GM19193 (cell line): ENCODE measurements around the gene KRTAP10-1.

ENCODE experiments used
- POLR2A ChIP-seq: IDR thresholded peaks from 4 replicates; pipeline ENCODE4 v1.6.1; 2011; ENCODE audit not compliant: insufficient read depth, insufficient read length; ENCODE audit errors: extremely low read depth

The KRTAP10-1 gene

GRCh38 chr21:44512496-44513388, 27.3 kb downstream of the KRTAP10-1 start:
- no peak for TF ChIP-seq POLR2A

- no peak for TF ChIP-seq POLR2A
These were observed 28.1 kb downstream of the KRTAP10-1 start for GRCh38 chr21:44511938-44512275.

- no peak for TF ChIP-seq POLR2A
These were observed 28.6 kb downstream of the KRTAP10-1 start for GRCh38 chr21:44511219-44511937.

GRCh38 chr21:44510508-44511218, 29.3 kb downstream of the KRTAP10-1 start:
- no peak for TF ChIP-seq POLR2A

- TF ChIP-seq POLR2A: no peak
These were observed 29.9 kb downstream of the KRTAP10-1 start for GRCh38 chr21:44510109-44510507.

GRCh38 chr21:44509539-44509938, 30.5 kb downstream of the KRTAP10-1 start:
- no peak for TF ChIP-seq POLR2A

- TF ChIP-seq POLR2A: no peak
These were observed 31.1 kb downstream of the KRTAP10-1 start for GRCh38 chr21:44508711-44509445.

- TF ChIP-seq POLR2A: no peak
These were observed 31.6 kb downstream of the KRTAP10-1 start for GRCh38 chr21:44508426-44508710.

- no peak for TF ChIP-seq POLR2A
These were observed 32.1 kb downstream of the KRTAP10-1 start for GRCh38 chr21:44507673-44508425.

- TF ChIP-seq POLR2A: no peak
These were observed 33.4 kb downstream of the KRTAP10-1 start for GRCh38 chr21:44506279-44507255.

GRCh38 chr21:44505673-44506278, 34.2 kb downstream of the KRTAP10-1 start:
- TF ChIP-seq POLR2A: no peak

GRCh38 chr21:44503901-44504399, 36.0 kb downstream of the KRTAP10-1 start:
- no peak for TF ChIP-seq POLR2A
